HFFc6 (cell line): ENCODE results near the gene CDH16. TPM values are rescaled to one million over a fixed set of nuclear protein-coding genes. Genes with fewer than 3 reads are reported as not detected.
"Not testable (repeated sequence)": the region's sequence is repeated elsewhere in the genome, so short reads cannot be mapped to it uniquely, and the experiment has no call there.

Source experiments
- DNase-seq: peaks from one replicate; pipeline ENCODE4 v3.0.0-alpha.2; 2018
- H3K27ac Mint-ChIP-seq: 2 replicates; pipeline ENCODE4 v1.8.0; 2020; ENCODE audit warnings: mild to moderate bottlenecking, mixed read lengths
- H3K27me3 Mint-ChIP-seq: 2 replicates; pipeline ENCODE4 v1.8.0; 2021; ENCODE audit warnings: mild to moderate bottlenecking, moderate library complexity, mixed read lengths; ENCODE audit not compliant: insufficient read depth
- H3K36me3 Mint-ChIP-seq: 2 replicates; pipeline ENCODE4 v1.8.0; 2021; ENCODE audit warnings: low read depth, mixed read lengths
- H3K4me1 Mint-ChIP-seq: 2 replicates; pipeline ENCODE4 v1.8.0; 2020; ENCODE audit warnings: low read depth, mixed read lengths
- H3K4me3 Mint-ChIP-seq: 2 replicates; pipeline ENCODE4 v1.8.0; 2020; ENCODE audit warnings: mild to moderate bottlenecking, moderate library complexity, mixed read lengths
- H3K9me3 Mint-ChIP-seq: 2 replicates; pipeline ENCODE4 v1.8.0; 2020; ENCODE audit warnings: mild to moderate bottlenecking, mixed read lengths
- CTCF ChIP-seq: fragments of 200-600 bp; sonication (generic); IDR thresholded peaks from 2 replicates; pipeline ENCODE4 v1.5.0; 2021; ENCODE audit warnings: antibody characterized with exemption, mild to moderate bottlenecking
- total RNA-seq, 6 experiments: library from RNA; stranded (reverse); fragmentation: NEBNext Ultra II Directional; extraction: Animal tissue kit (Norgen Biotek cat#: 25700); gene quantifications; 2 replicates in 1 of 6; 3 replicates in 5 of 6; pipeline ENCODE4 v1.2.3, GENCODE V29; 2021

The CDH16 gene
- total RNA-seq, 6 experiments from 2014 or later, result 0.09 TPM; not detected in 5

- no peak for DNase-seq
- Mint-ChIP-seq H3K27ac (no peak overlapping the region; the same call in 1 of the 2 replicates), H3K4me1 (no peaks in the 10 kb centered on the region), H3K36me3 (no peaks in the 10 kb centered on the region), H3K9me3 (no peaks in the 10 kb centered on the region), H3K4me3 (no peak overlapping the region), H3K27me3 (peaks cover 26% of the 10 kb centered on the region)
- no peak for TF ChIP-seq CTCF
Observed at GRCh38 chr16:66959704-66960161, 41.0 kb upstream of the CDH16 start.

- Mint-ChIP-seq H3K4me3 (no peak overlapping the region), H3K27me3 (peaks cover 26% of the 10 kb centered on the region), H3K27ac (no peak overlapping the region; the same call in 1 of the 2 replicates), H3K9me3 (no peaks in the 10 kb centered on the region), H3K36me3 (no peaks in the 10 kb centered on the region), H3K4me1 (peaks cover under 1% of the 10 kb centered on the region)
- DNase-seq, result no peak
- no peak for TF ChIP-seq CTCF
Observed at GRCh38 chr16:66958857-66959703, 40.4 kb upstream of the CDH16 start.

DNA sequence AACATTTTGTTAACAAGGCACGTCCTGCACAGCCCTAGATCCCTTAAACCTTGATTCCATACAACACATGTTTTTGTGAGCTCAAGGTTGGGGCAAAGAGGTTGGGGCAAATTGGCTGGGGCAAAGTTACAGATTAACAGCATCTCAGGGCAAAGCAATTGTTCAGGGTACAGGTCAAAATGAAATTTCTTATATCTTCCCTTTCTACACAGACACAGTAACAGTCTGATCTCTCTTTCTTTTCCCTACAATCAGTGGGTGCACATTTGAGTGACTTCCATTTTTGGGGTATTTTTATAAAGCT, 37.4 kb upstream of the CDH16 start:
- H3K36me3 Mint-ChIP-seq, H3K9me3 Mint-ChIP-seq, H3K27ac Mint-ChIP-seq, H3K4me3 Mint-ChIP-seq, DNase-seq: not testable (repeated sequence)
- Mint-ChIP-seq H3K4me1 (peaks cover 13% of the 10 kb centered on the region), H3K27me3 (peaks cover 20% of the 10 kb centered on the region)

DNA sequence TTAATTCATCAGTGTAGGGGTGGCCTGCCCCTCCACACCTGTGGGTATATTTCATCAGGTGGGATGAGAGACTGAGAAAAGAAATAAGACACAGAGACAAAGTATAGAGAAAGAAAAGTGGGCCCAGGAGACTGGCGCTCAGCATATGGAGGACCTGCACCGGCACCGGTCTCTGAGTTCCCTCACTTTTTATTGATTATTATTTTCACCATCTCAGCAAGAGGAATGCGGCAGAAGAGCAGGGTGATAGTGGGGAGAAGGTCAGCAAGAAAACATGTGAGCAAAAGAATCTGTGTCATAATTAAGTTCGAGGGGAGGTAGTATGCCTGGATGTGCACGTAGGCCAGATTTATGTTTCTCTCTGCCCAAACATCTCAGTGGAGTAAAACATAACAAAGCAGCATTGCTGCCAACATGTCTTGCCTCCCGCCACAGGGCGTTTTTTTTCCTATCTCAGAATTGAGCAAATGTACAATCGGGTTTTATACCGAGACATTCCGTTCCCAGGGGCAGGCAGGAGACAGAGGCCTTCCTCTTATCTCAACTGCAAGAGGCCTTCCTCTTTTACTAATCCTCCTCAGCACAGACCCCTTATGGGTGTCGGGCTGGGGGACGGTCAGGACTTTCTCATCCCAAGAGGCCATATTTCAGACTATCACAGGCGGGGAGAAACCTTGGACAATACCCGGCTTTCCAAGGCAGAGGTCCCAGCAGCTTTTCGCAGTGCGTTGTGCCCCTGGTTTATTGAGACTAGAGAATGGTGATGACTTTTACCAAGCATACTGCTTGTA, 36.9 kb upstream of the CDH16 start:
- Mint-ChIP-seq H3K4me1 (peaks cover 13% of the 10 kb centered on the region), H3K9me3 (peaks cover 10% of the 10 kb centered on the region), H3K27me3 (peaks cover 19% of the 10 kb centered on the region)
- not testable (repeated sequence) for H3K4me3 Mint-ChIP-seq, DNase-seq, H3K27ac Mint-ChIP-seq, H3K36me3 Mint-ChIP-seq

- peaks cover 8% of the 10 kb centered on the region for H3K36me3 Mint-ChIP-seq
- peaks cover 10% of the 10 kb centered on the region for H3K9me3 Mint-ChIP-seq
- H3K27ac Mint-ChIP-seq, result no peak overlapping the region
- peak; percentile 71 for DNase-seq
- peaks cover 13% of the 10 kb centered on the region for H3K4me1 Mint-ChIP-seq
- no peak overlapping the region; the same call in 1 of the 2 replicates for H3K4me3 Mint-ChIP-seq
- peaks cover 15% of the 10 kb centered on the region for H3K27me3 Mint-ChIP-seq
- TF ChIP-seq CTCF, result peak; percentile 90
Observed at GRCh38 chr16:66954097-66954659, 35.5 kb upstream of the CDH16 start.

GRCh38 chr16:66953462-66954096, 34.9 kb upstream of the CDH16 start:
- Mint-ChIP-seq H3K27me3 (peaks cover 11% of the 10 kb centered on the region), H3K4me3 (no peak overlapping the region; the same call in 1 of the 2 replicates), H3K9me3 (peaks cover 10% of the 10 kb centered on the region), H3K36me3 (peaks cover 8% of the 10 kb centered on the region), H3K27ac (no peak overlapping the region), H3K4me1 (peaks cover 16% of the 10 kb centered on the region)
- TF ChIP-seq CTCF, result no peak
- DNase-seq, result no peak
